ENCODE data around the gene GTPBP4.
"Not testable (repeated sequence)": the region's sequence is repeated elsewhere in the genome, so short reads cannot be mapped to it uniquely, and the experiment has no call there.

GTPBP4 gene

DNA sequence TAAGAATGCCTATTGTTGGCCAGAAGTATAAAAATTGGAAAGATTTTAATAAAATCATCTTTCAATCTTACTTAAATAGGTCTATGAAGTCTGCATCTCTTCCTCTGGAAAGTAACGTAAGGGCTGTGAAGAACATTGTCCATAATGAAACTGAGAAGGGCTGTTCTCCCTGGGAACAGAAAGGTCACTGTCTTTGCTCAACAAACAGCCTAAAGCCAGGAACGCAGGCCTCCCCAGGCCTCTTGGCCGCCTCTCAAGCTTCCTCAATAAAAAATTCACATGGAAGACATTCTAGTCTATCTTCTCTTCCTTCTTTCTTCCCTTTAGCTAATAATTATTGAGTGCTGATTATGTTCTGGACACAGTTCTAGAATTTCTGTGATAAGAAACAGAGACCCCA, 46.5 kb downstream of the GTPBP4 start:
- DNase-seq, result no peak

DNA sequence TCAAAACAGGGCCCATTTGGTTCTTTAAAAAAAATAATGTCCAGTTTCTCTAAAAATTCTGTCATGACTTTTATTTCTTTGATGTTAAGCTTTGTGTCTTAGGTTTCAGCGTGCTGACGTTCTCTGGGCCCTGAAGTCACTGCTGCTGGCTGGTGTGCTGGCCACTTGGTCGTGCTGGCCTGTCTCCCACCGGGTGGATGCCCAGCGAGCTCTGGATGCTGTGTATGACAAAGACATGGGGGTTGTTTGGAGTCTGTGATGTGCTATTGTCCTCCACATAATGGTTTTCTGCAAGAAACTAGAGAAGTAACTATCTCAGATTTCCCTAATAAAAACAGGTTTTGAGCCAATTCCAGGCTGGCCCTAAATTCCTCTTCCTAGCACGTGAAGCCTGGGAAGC, 47.0 kb downstream of the GTPBP4 start:
- no peak for DNase-seq

DNA sequence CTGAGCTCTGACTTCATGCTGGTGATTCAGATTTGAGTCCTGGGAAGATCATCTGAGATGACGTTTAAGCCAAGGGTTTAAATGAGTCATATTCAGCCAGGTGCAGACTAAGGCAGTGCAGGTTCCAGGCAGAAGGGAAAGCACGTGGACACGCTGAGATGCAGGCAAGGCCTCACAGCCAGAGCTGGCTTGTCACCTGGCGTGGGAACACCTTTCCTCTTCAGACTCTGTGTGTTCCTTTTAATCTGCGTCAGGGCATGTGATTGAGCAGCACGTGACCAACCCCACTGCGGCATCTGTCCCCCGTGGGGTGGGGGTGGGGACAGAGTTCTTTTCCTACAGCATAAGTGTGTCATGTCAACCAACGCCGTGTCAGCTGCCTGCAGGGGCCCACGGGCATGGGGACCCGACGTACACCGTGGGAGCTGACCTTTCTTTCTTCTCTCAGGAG, 48.1 kb downstream of the GTPBP4 start:
- peak; percentile 54 for DNase-seq

- DNase-seq, result no peak
These were observed 48.9 kb downstream of the GTPBP4 start for GRCh38 chr10:1037098-1037497.

GRCh38 chr10:1038769-1039168, 50.5 kb downstream of the GTPBP4 start:
- DNase-seq, result not testable (repeated sequence)

GRCh38 chr10:1040133-1040532, 51.9 kb downstream of the GTPBP4 start:
- DNase-seq, result no peak

DNA sequence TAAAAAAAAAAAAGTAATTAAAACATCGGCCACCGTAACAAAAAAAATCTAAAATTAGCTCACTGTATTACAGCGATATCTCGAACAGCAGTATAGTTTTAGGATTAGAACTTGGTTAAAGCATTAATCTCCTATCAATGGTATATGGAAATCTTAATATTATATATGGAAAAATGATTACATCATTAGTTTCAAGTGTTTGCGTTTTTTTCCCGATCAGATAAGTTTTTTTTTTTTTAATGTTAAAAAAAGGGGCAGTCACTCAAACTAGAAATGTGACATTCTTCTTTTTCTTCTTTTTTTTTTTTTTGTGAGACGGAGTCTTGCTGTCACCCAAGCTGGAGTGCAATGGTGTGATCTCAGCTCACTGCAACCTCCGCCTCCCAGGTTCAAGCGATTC, 53.3 kb downstream of the GTPBP4 start:
- DNase-seq, result no peak

DNA sequence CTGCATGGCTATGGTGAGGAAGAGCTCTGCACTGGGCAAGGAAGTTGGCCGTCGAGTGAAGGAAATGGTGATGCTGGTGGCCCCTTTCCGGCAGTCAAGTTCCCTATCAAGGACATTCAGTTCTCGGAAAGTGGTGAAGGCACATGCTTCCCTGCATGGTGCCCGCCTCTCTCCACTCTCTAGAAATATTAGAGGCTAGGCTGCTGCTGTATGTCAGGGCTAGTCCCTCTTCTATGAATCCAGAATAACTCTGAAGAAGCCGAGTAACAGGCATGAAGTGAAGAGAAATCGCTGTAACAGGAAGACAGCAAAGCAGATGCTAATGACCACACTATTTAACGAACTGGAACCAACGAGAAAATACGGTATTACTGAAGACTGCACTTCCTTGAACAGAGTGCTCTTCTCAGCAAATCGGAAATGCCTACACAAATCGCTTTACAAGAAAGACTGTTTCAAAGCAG, 55.3 kb downstream of the GTPBP4 start:
- no peak for DNase-seq

GRCh38 chr10:1044146-1044545, 55.9 kb downstream of the GTPBP4 start:
- DNase-seq, result no peak

DNA sequence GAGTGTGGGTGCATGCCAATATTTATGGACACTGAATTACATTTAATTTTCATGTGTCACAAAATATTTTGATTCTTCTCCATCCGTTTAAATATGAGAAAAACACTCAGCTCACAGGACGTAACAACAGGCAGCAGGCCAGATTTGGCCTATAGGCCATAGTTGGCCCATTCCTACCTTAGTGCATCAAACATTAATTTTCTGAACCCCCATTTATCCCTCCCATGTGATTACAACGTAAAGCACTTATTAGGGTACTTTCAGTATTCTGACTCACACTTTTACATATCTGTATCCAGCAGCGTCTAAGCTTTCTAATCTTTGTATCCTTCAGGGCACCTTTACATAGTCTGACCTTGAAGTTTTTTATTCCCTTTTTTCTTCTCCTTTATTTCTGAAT, 56.7 kb downstream of the GTPBP4 start:
- DNase-seq, result no peak

DNA sequence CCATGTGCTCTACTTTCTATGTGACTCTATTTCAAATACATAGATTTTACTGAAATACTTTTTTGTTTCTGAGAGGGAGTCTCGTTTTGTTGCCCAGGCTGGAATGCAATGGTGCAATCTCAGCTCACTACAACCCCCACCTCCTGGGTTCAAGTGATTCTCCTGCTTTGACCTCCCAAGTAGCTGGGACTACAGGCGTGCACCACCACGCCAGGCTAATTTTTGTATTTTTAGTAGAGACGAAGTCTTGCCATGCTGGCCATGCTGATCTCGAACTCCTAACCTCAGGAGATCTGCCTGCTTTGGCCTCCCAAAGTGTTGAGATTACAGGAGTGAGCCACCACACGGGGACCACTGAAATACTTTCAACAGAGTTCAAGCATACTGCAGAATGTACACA, 57.2 kb downstream of the GTPBP4 start:
- DNase-seq, result no peak

DNA sequence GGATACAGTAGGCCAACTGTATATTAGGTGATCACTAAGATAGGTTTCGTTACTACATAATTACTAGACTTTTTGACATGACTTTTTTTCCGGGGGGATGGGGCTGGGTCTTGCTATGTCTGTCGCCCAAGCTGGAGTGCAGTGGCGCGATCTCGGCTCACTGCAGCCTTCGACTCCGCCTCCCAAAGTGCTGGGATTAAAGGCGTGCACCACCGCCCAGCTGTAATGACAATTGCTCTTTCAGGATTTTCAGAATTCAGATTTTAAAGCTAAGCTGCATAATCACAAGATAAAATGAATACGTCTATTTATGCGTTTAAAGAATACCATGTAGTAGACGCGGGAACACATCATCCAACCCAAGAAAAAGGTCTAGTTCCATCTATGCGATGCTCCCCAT, 59.7 kb downstream of the GTPBP4 start:
- DNase-seq, result peak; percentile 49

DNA sequence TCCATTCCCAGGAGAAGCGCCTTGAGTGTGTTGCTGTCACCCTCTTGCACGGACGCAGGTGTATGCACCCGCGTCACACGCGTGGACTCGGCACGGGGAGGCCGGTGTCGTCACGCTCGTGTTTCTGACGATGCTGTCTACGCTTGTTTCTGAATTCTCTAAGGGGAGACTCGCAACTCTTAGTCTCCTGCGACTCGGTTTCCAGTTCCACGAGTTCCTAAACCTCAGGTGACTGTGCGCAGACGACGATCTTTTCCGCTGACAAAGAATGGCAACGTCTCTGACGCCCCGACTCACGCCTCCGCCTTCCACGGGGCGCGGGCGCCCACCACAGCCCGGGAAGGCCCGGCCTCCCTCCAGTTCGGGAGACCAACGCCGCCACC, 60.1 kb downstream of the GTPBP4 start:
- no peak for DNase-seq

- DNase-seq, result peak; percentile 97
These were observed 60.6 kb downstream of the GTPBP4 start, which contains the start of gene IDI1 for GRCh38 chr10:1048732-1049424. Gene IDI1, minus strand, starts transcription at chr10:1049119. Its CDS starts 116 bp downstream, at chr10:1049003.

- DNase-seq, result no peak
These were observed 61.3 kb downstream of the GTPBP4 start for GRCh38 chr10:1049425-1049958.

GRCh38 chr10:1050145-1050544, 61.9 kb downstream of the GTPBP4 start:
- peak; percentile 36 for DNase-seq

GRCh38 chr10:1050554-1050953, 62.3 kb downstream of the GTPBP4 start:
- DNase-seq, result peak; percentile 64

DNA sequence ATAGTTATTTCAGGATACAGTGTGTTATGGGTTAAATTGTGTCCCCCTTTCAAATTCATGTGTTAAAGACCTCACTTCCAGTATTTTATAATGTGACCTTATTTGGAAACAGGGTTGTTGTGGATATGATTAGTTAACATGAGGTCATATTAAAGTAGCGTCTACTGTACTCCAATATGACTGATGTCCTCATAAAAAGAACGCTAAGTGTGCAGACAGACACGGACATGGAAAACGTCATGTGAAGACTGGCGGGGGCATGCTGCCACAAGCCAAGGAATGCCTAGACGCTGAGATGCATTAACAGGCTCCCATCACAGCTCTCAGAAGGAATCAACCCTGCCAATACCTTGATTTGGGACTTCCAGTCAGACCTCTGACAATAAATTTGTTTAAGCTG, 66.5 kb downstream of the GTPBP4 start:
- DNase-seq, result no peak

GRCh38 chr10:1056326-1057105, 68.3 kb downstream of the GTPBP4 start, which contains the start of gene WDR37:
Gene WDR37, plus strand, starts transcription at chr10:1056385. Its CDS starts 15,771 bp downstream, at chr10:1072156.
- peak; percentile 90 for DNase-seq

GRCh38 chr10:1057106-1057657, 68.9 kb downstream of the GTPBP4 start:
- DNase-seq, result no peak

GRCh38 chr10:1058017-1058416, 69.8 kb downstream of the GTPBP4 start:
- DNase-seq, result no peak

DNA sequence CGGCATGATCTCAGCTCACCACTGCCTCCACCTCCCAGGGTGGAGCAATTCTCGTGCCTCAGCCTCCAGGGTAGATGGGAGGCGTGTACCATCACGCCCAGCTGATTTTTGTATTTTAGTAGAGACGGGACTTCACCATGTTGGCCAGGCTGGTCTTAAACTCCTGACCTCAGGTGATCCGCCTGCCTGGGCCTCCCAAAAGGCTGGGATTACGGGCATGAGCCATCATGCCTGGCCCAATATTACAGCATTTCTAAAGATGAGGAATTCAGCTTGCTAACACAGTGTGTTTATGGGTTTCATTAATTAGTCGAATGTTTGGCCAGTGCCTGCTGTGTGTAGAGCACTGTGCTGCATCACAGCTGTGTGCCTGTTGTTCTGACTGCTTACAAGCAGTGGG, 71.7 kb downstream of the GTPBP4 start:
- no peak for DNase-seq
